Immature natural killer cell (primary cell): Measurements from ENCODE around the gene MRPL10. TPM values are rescaled to one million over a fixed set of nuclear protein-coding genes. Genes with fewer than 3 reads are reported as not detected.
"Not testable (repeated sequence)": the region's sequence is repeated elsewhere in the genome, so short reads cannot be mapped to it uniquely, and the experiment has no call there.

Experiments
- DNase-seq, 3 donors: peaks; one replicate each; pipeline ENCODE4 v3.0.0; 2022; ENCODE audit warnings: mixed read lengths in 1 of 3
- H3K27ac Mint-ChIP-seq, 6 donors: one replicate each; pipeline ENCODE4 v1.8.0; 2020; ENCODE audit warnings: mixed read lengths in 6 of 6, mild to moderate bottlenecking in 5 of 6, inconsistent platforms in 4 of 6, moderate library complexity in 3 of 6
- H3K27me3 Mint-ChIP-seq, 3 donors: one replicate each; pipeline ENCODE4 v1.8.0; 2020 to 2021; ENCODE audit warnings: low read depth in 3 of 3, mild to moderate bottlenecking in 3 of 3, mixed read lengths in 3 of 3, moderate library complexity in 3 of 3, inconsistent platforms in 1 of 3
- H3K36me3 Mint-ChIP-seq, 3 donors: one replicate each; pipeline ENCODE4 v1.8.0; 2020; ENCODE audit warnings: mixed read lengths in 3 of 3, inconsistent platforms in 2 of 3, mild to moderate bottlenecking in 2 of 3
- H3K4me1 Mint-ChIP-seq, 2 donors: one replicate each; pipeline ENCODE4 v1.8.0; 2020; ENCODE audit warnings: inconsistent platforms in 2 of 2, mild to moderate bottlenecking in 2 of 2, mixed read lengths in 2 of 2, moderate library complexity in 1 of 2
- H3K4me3 Mint-ChIP-seq, 5 donors: one replicate each; pipeline ENCODE4 v1.8.0; 2020; ENCODE audit warnings: mild to moderate bottlenecking in 5 of 5, mixed read lengths in 5 of 5, inconsistent platforms in 3 of 5, moderate library complexity in 3 of 5
- H3K9me3 Mint-ChIP-seq, 6 donors: one replicate each; pipeline ENCODE4 v1.8.0; 2020; ENCODE audit warnings: mild to moderate bottlenecking in 6 of 6, mixed read lengths in 6 of 6, inconsistent platforms in 4 of 6, moderate library complexity in 3 of 6
- polyA plus RNA-seq, 3 donors: library from polyadenylated mRNA; unstranded; fragments of 300-500 nt; fragmentation: Illumina TruSeq; gene quantifications; one replicate each; pipeline ENCODE4 v1.2.3, GENCODE V29; 2021

Gene MRPL10
- polyA plus RNA-seq, 3 donors from 2014 or later: 50.5 to 189 (median 114) TPM

- Mint-ChIP-seq H3K27ac (no peak overlapping the region), H3K4me3 (no peak overlapping the region), H3K36me3 (peaks cover 0 to 4% (median 0%) of the 10 kb centered on the region in 3 donors), H3K4me1 (peaks cover 5 to 8% of the 10 kb centered on the region in 2 donors), H3K27me3 (peaks cover 2 to 21% (median 16%) of the 10 kb centered on the region in 3 donors), H3K9me3 (no peaks in the 10 kb centered on the region)
- no peak for DNase-seq
These were observed 57.0 kb downstream of the MRPL10 start for GRCh38 chr17:47774331-47774730.

- H3K27ac Mint-ChIP-seq, H3K4me3 Mint-ChIP-seq, H3K36me3 Mint-ChIP-seq, H3K4me1 Mint-ChIP-seq, DNase-seq, H3K9me3 Mint-ChIP-seq: not testable (repeated sequence)
- peaks cover 2 to 21% (median 16%) of the 10 kb centered on the region in 3 donors for H3K27me3 Mint-ChIP-seq
These were observed 57.7 kb downstream of the MRPL10 start for GRCh38 chr17:47773649-47774048.

Other genes with a start within 250 kb of the MRPL10 start
- 10 to 100 TPM; 15.8 to 27.9 (median 17.3) TPM for gene KPNB1, start 181.6 kb downstream of the MRPL10 start, polyA plus RNA-seq
- gene TBKBP1, start 137.4 kb downstream of the MRPL10 start, polyA plus RNA-seq: 1 to 10 TPM; 1.3 to 2.3 (median 2.2) TPM
- 100 to 1,000 TPM; 199 to 385 (median 225) TPM for gene TBX21, start 98.3 kb downstream of the MRPL10 start, polyA plus RNA-seq
- 1 to 10 TPM; 2.7 to 7.5 (median 3.8) TPM for gene OSBPL7, start 9.7 kb downstream of the MRPL10 start, polyA plus RNA-seq
- gene LRRC46, start 129 bp upstream of the MRPL10 start, polyA plus RNA-seq: under 1 TPM in 2 of 3 donors, not detected in 1; 0.66 to 0.82 TPM
- 10 to 100 TPM; 17.7 to 41.2 (median 22.5) TPM for gene SCRN2, start 9.7 kb upstream of the MRPL10 start, polyA plus RNA-seq
- not detected for gene SP6, start 19.6 kb upstream of the MRPL10 start, polyA plus RNA-seq
- 10 to 100 TPM in 1 of 3 donors, 1 to 10 TPM in 2; 2.0 to 13.7 (median 5.0) TPM for gene SP2, start 64.7 kb upstream of the MRPL10 start, polyA plus RNA-seq
- gene PNPO, start 110.0 kb upstream of the MRPL10 start, polyA plus RNA-seq: 10 to 100 TPM; 14.3 to 21.2 (median 18.6) TPM
- under 1 TPM in 1 of 3 donors, not detected in 2; 0.16 TPM for gene PRR15L, start 126.3 kb upstream of the MRPL10 start, polyA plus RNA-seq
- gene CDK5RAP3, start 139.6 kb upstream of the MRPL10 start, polyA plus RNA-seq: 10 to 100 TPM; 66.3 to 97.2 (median 84.0) TPM
- 10 to 100 TPM; 38.9 to 64.2 (median 41.3) TPM for gene COPZ2, start 206.3 kb upstream of the MRPL10 start, polyA plus RNA-seq
- 10 to 100 TPM in 1 of 3 donors, 1 to 10 TPM in 2; 5.9 to 18.4 (median 7.1) TPM for gene NFE2L1, start 216.8 kb upstream of the MRPL10 start, polyA plus RNA-seq